Hematopoietic multipotent progenitor cell (in vitro differentiated cells): Measurements from ENCODE around the gene MAGED1. TPM values are rescaled to one million over a fixed set of nuclear protein-coding genes. Genes with fewer than 3 reads are reported as not detected.
"Not testable (repeated sequence)": the region's sequence is repeated elsewhere in the genome, so short reads cannot be mapped to it uniquely, and the experiment has no call there.

Experiments
- DNase-seq, 3 donors: peaks; one replicate each; pipeline ENCODE4 v3.0.0-alpha.2; 2011 to 2015; ENCODE audit warnings: low read depth in 2 of 3, low spot score in 2 of 3
- small RNA-seq: library from RNA; depleted of rRNA; stranded (forward); fragments of <200 nt; gene quantifications from one replicate; pipeline ENCODE3, GENCODE V24; 2012
- total RNA-seq: library from RNA; depleted of rRNA; stranded (reverse); fragments of >200 nt; gene quantifications from one replicate; pipeline ENCODE4 v1.2.3, GENCODE V29; 2012

Gene MAGED1
- total RNA-seq, 1 donor: 81.1 TPM

DNA sequence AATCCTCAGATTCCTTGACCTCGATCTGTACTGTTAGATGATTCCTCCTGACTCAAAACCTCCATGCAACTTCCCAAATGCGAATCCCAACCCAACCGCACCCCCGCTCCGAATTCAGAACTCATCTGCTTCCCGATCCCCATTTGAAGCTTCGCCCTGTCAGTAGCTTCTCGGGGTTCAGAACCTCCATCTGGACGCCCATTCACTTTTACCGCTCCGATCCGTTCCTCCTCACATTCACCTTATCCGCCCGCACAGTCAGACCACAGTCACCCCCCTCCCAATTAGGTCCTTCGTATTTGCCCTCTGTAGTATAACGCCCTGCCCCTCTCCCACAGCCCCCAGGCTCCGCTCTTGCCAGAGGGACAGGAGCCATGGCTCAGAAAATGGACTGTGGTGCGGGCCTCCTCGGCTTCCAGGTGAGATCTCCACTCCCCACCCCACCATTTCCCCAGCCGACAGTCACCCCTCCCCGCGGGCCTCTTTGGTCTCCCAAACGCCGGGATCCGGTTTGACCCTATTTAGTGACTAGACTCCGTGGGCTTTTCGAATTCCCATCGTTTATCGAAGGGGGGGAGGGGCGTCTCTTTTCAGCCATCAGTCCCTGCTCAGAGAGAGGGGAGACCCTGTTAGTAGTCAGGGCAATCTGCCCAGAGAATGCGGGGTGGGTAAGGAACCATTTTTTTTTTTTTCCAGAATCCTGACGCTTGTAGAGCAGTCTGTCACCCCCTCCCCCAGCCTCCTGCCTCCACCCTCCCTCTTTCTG lies 691 bp downstream of the MAGED1 start:
- DNase-seq: peak in 2 of 3 donors; percentile 33 to 59

DNA sequence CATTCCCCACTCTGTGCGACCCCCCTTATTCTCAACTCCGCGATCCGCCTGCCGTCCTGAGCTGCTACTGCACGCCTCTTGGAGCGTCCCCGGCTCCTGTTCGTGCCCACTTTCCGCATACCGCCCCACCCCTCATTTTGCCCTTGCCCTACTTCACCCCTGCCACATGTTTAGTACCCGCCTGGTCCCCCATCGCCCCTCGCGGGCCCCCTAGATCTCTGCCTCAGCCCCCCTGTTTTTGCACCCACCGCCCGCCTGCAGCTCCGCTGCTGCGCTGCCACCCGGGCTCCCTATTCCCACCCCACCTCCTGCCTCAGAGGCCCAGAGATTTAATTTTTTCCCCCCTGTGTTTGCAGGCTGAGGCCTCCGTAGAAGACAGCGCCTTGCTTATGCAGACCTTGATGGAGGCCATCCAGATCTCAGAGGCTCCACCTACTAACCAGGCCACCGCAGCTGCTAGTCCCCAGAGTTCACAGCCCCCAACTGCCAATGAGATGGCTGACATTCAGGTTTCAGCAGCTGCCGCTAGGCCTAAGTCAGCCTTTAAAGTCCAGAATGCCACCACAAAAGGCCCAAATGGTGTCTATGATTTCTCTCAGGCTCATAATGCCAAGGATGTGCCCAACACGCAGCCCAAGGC lies 1.4 kb downstream of the MAGED1 start:
- peak in 2 of 3 donors; percentile 44 to 68 for DNase-seq

DNA sequence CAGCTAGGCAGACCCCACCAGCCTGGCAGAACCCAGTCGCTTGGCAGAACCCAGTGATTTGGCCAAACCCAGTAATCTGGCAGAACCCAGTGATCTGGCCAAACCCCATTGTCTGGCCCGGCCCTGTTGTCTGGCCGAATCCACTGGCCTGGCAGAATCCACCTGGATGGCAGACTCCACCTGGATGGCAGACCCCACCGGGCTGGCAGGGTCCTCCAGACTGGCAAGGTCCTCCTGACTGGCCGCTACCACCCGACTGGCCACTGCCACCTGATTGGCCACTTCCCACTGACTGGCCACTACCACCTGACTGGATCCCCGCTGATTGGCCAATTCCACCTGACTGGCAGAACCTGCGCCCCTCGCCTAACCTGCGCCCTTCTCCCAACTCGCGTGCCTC lies 3.2 kb downstream of the MAGED1 start:
- DNase-seq: no peak

DNA sequence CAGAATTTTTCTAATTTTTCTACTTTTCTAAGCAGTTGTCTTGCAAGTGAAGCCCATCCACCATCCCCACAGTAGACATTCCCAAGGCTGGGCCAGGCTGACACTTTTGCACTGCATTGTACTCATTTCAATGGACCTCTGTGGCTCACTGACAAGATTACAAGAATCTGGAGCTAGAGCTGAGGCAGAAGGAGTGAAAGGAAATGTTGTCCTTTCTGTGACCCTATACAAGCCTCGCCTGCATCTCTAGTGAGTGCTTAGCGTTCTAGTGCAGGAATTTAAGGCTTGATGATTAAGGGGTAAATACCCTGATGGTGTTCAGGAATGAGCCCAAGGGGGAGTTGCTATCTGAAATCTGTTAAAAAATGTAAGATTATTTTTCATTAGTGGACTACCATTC lies 6.3 kb downstream of the MAGED1 start:
- DNase-seq: no peak

DNA sequence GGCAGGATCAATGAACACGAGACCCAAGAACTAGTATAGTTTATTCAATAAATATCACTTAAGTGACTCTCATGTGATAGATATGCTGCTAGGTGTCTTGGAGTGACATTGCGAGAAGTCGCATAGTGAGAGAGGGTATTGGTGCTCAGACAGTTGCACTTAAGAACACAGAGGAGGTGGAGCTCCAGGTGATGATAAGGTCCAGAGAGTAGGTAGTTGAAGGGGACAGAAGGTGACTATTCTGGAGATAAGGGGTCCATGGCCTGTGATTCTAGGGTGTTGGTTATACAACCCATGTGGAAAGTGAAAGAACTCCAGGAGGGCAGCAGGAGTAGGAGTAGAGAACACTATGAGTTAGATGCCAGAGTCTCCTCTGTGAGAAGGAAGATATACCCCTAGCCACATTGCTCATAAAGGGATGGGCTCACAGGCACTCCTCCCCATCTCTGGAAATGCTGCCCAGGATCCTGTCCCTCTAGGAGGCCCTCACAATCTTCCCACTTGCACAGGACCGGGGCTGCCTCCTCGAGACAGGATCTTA lies 9.2 kb downstream of the MAGED1 start:
- DNase-seq: no peak

DNA sequence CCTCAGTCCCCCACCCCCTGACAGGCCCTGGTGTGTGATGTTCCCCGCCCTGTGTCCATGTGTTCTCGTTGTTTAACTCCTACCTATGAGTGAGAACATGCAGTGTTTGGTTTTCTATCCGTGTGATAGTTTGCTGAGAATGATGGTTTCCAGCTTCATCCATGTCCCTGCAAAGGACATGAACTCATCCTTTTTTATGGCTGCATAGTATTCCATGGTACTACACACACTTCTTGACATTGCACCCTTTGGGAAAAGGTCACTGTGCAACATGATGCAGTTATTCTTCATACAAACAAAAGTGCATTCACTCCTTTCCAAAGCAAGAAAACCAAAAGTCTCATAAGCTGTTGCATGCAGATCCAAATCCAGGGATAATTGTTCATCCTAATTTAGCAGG lies 11.7 kb downstream of the MAGED1 start:
- DNase-seq: not testable (repeated sequence)

DNA sequence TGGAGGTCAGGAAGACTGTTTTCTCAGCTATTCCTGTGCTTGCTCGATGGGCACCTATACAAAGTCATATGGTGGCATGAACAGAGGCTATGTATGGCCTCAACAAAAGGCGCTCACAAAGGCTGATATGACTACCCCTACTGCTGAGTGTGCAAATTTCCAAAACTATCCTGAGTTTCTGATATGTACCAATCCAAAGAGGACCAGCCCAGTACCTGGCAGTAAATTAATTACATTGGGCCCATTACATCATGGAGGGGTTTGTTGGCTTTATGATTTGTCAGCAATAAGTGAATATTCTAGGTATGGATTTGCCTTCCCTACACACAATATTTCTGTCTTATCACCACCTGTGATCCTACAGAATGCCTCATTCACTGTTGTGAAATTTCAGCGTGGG lies 12.3 kb downstream of the MAGED1 start:
- no peak for DNase-seq

DNA sequence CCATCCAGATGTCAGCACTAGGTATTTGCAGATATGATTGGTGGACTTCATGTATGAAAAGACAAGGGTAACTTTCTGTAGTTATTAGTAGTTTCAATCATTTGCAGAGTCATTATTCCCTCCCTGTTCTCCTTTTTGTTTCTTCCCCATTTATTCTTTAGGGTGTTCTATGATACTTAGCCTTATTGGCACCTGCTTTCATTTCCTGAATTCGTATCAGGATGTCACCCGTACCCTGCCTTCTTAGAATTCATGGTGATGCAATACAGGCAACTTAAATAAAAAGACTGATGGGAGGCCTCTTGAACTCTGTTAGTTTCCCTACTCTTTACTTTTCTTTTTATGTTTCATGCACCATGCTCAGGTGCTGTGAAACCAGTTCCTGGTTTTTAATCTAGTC lies 24.2 kb downstream of the MAGED1 start:
- peak in 2 of 3 donors; percentile 7 to 53 for DNase-seq

DNA sequence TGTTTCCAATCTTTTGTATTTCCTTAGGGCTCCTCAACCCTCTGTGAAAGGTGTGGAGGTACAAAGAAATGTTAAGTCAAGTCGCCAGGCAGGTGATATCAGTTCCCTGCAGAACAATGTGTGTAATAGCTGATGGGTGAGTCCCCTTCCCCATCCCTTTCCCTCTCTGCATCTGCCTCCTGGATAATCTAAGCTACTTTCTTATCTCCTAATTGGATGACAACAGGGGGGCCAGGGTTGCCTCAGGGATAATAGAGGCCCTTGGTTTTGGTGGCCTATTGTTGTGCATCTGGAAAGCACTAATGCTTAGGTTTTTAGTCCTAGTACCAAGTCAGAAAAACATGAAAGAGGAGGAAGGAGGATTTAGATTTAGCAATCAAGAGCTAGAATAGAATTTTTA lies 29.1 kb downstream of the MAGED1 start:
- no peak for DNase-seq

DNA sequence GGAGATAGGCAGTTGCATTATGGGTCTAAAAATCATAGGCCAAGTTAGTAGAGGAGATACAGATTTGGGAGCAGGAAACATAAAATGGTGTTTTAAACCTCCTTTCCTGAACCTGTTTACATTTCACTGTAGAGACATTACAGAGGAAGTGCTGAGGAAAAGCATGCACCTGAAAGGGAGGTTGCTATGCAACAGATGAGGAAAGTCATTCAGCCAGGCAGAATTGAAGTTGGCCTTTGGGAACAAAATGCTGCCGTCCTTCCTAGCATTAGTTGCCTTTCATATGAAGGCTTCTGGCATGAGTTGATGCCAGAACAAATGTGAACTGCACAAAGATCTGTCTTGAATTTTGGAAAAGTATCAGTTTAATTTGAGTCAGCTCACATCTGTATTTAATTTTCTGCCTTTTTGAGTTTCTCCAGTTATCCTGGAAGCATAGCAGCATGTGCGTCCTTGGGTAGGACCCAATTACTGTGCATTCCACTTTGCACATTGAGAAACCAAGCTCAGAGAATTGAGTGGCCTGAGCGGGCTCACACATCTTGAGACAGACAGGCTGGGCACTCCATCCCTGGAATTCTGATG lies 38.2 kb downstream of the MAGED1 start:
- DNase-seq: no peak

Small RNAs within 50 kb of the gene (small RNA-seq; reads per million reads assigned to genes)
- gene AL929410.2 (not detected), gene RNU6-504P (not detected)

Other genes with a start within 250 kb of the MAGED1 start
- gene CENPVL2, start 210.8 kb upstream of the MAGED1 start, total RNA-seq: 0.54 TPM
- 0.54 TPM for gene CENPVL1, start 183.1 kb upstream of the MAGED1 start, total RNA-seq
- 5.1 TPM for gene GSPT2, start 150.2 kb upstream of the MAGED1 start, total RNA-seq
- gene MAGED4B, start 175.6 kb downstream of the MAGED1 start, total RNA-seq: 13.2 TPM